Kidney epithelial cell (primary cell): ENCODE results near the gene TRIO. TPM values are rescaled to one million over a fixed set of nuclear protein-coding genes. Genes with fewer than 3 reads are reported as not detected.

Experiments
- DNase-seq: peaks from one replicate; pipeline ENCODE4 v3.0.0-alpha.2; 2010; ENCODE audit warnings: low read depth
- H3K27me3 ChIP-seq: 2 replicates; pipeline ENCODE4 v1.6.0; 2011; ENCODE audit warnings: low read length; ENCODE audit not compliant: control insufficient read depth, insufficient read depth
- H3K36me3 ChIP-seq: 2 replicates; pipeline ENCODE4 v1.5.1; 2011; ENCODE audit warnings: low read length; ENCODE audit not compliant: control insufficient read depth, insufficient read depth
- H3K4me3 ChIP-seq: 2 replicates; pipeline ENCODE4 v1.5.1; 2011; ENCODE audit warnings: low read depth, mild to moderate bottlenecking, control low read depth, low read length
- CTCF ChIP-seq: IDR thresholded peaks from 2 replicates; pipeline ENCODE4 v1.5.1; 2011; ENCODE audit warnings: mild to moderate bottlenecking, moderate library complexity, low read length, control low read depth, inconsistent platforms; ENCODE audit not compliant: insufficient read depth, poor library complexity, severe bottlenecking
- total RNA-seq: library from RNA; depleted of rRNA; stranded (reverse); fragments of >200 nt; gene quantifications from 2 replicates; pipeline ENCODE4 v1.2.3, GENCODE V29; 2015

The TRIO gene
- total RNA-seq, 1 donor from 2014 or later = 174 TPM

- Histone ChIP-seq H3K27me3 (no peaks in the 10 kb centered on the region), H3K4me3 (no peak overlapping the region), H3K36me3 (peaks cover 5% of the 10 kb centered on the region)
- DNase-seq = no peak
- TF ChIP-seq CTCF = no peak
Observed at GRCh38 chr5:14301186-14301585, 158.0 kb downstream of the TRIO start.

GRCh38 chr5:14302330-14302729, 159.2 kb downstream of the TRIO start:
- TF ChIP-seq CTCF = no peak
- peaks cover 2% of the 10 kb centered on the region for H3K36me3 ChIP-seq

GRCh38 chr5:14305045-14305444, 161.9 kb downstream of the TRIO start:
- TF ChIP-seq CTCF = no peak
- no peaks in the 10 kb centered on the region for H3K27me3 ChIP-seq
- H3K4me3 ChIP-seq = no peak overlapping the region
- peaks cover 2% of the 10 kb centered on the region for H3K36me3 ChIP-seq
- peak; percentile 50 for DNase-seq

More at GRCh38 chr5:14302330-14302729, 159.2 kb downstream of the TRIO start:
- H3K4me3 ChIP-seq = no peak overlapping the region
- no peak for DNase-seq
- H3K27me3 ChIP-seq = no peaks in the 10 kb centered on the region

- H3K4me3 ChIP-seq = no peak overlapping the region
- DNase-seq = no peak
- peaks cover 5% of the 10 kb centered on the region for H3K36me3 ChIP-seq
- no peaks in the 10 kb centered on the region for H3K27me3 ChIP-seq
- no peak for TF ChIP-seq CTCF
Observed at GRCh38 chr5:14306329-14306815, 163.2 kb downstream of the TRIO start.

GRCh38 chr5:14308384-14309154, 165.4 kb downstream of the TRIO start:
- DNase-seq = no peak
- H3K27me3 ChIP-seq = no peaks in the 10 kb centered on the region
- TF ChIP-seq CTCF = no peak
- peaks cover 5% of the 10 kb centered on the region for H3K36me3 ChIP-seq
- H3K4me3 ChIP-seq = no peak overlapping the region

GRCh38 chr5:14309199-14309598, 166.1 kb downstream of the TRIO start:
- no peak for DNase-seq
- Histone ChIP-seq H3K27me3 (no peaks in the 10 kb centered on the region), H3K4me3 (no peak overlapping the region), H3K36me3 (peaks cover 5% of the 10 kb centered on the region)
- TF ChIP-seq CTCF = no peak
